Upper lobe of right lung (tissue), 1 donor: ENCODE results near the gene HDAC7. TPM values are rescaled to one million over a fixed set of nuclear protein-coding genes. Genes with fewer than 3 reads are reported as not detected.

Source experiments
- ATAC-seq: fragments of 200-7000 bp; cut with Tn5 transposase; one replicate; pipeline ENCODE4 v1.9.1; 2020; ENCODE audit warnings: mild to moderate bottlenecking, moderate library complexity
- DNase-seq: peaks from one replicate; pipeline ENCODE4 v3.0.0-alpha.2; 2020
- H3K27ac ChIP-seq: fragments of 200-600 bp; one replicate; pipeline ENCODE4 v1.8.0; 2022
- H3K27me3 ChIP-seq: fragments of 200-600 bp; one replicate; pipeline ENCODE4 v1.8.0; 2022; ENCODE audit warnings: mild to moderate bottlenecking
- H3K36me3 ChIP-seq: fragments of 200-600 bp; one replicate; pipeline ENCODE4 v1.8.0; 2022
- H3K4me1 ChIP-seq: fragments of 200-600 bp; one replicate; pipeline ENCODE4 v1.8.0; 2022
- H3K4me3 ChIP-seq: fragments of 200-600 bp; one replicate; pipeline ENCODE4 v1.8.0; 2022; ENCODE audit warnings: mild to moderate bottlenecking
- H3K9me3 ChIP-seq: fragments of 200-600 bp; one replicate; pipeline ENCODE4 v1.8.0; 2022
- CTCF ChIP-seq: fragments of 200-600 bp; IDR thresholded peaks from one replicate; pipeline ENCODE4 v1.8.0; 2022; ENCODE audit warnings: antibody characterized with exemption
- intact Hi-C: fragments of 100-400 bp; cut with DNase I; formaldehyde crosslinking; loops from one replicate; pipeline ENCODE4 v1.11.0; 2022
- total RNA-seq: library from RNA; stranded (reverse); fragmentation: NEBNext Ultra II Directional; extraction: Animal tissue kit (Norgen Biotek cat#: 25700); gene quantifications from one replicate; pipeline ENCODE4 v1.2.1, GENCODE V29; 2021
- donor health status: DM: no; HTN: yes; CAD: no; lungs with severe emphysema.

The HDAC7 gene
- total RNA-seq, 1 donor from 2014 or later, result 135 TPM

GRCh38 chr12:47739297-47739696, 80.4 kb downstream of the HDAC7 start:
- ATAC-seq (no peak), DNase-seq (no peak)
- H3K4me3 ChIP-seq, result no peak overlapping the region
- no peaks in the 10 kb centered on the region for H3K9me3 ChIP-seq
- intact Hi-C loops, result no loop called here
- H3K27ac ChIP-seq, result no peak overlapping the region
- H3K4me1 ChIP-seq, result peaks cover 61% of the 10 kb centered on the region
- TF ChIP-seq CTCF, result no peak
- no peaks in the 10 kb centered on the region for H3K27me3 ChIP-seq
- H3K36me3 ChIP-seq, result no peaks in the 10 kb centered on the region

- intact Hi-C loops, result no loop called here
- Histone ChIP-seq H3K9me3 (no peaks in the 10 kb centered on the region), H3K4me1 (peaks cover 61% of the 10 kb centered on the region)
These were observed 81.6 kb downstream of the HDAC7 start for GRCh38 chr12:47737936-47738594.

GRCh38 chr12:47736877-47737676, 82.6 kb downstream of the HDAC7 start:
- Histone ChIP-seq H3K27ac (peak overlapping the region; percentile 78), H3K27me3 (no peaks in the 10 kb centered on the region), H3K36me3 (no peaks in the 10 kb centered on the region), H3K9me3 (no peaks in the 10 kb centered on the region), H3K4me3 (no peak overlapping the region), H3K4me1 (peaks cover 59% of the 10 kb centered on the region)
- TF ChIP-seq CTCF, result no peak
- intact Hi-C loops, result no loop called here
- ATAC-seq (peak; percentile 86), DNase-seq (peak; percentile 93)

More at GRCh38 chr12:47737936-47738594, 81.6 kb downstream of the HDAC7 start:
- Histone ChIP-seq H3K27me3 (no peaks in the 10 kb centered on the region), H3K27ac (peak overlapping the region; percentile 44), H3K36me3 (no peaks in the 10 kb centered on the region), H3K4me3 (no peak overlapping the region)
- ATAC-seq (no peak), DNase-seq (no peak)
- no peak for TF ChIP-seq CTCF

GRCh38 chr12:47736216-47736615, 83.5 kb downstream of the HDAC7 start:
- no peaks in the 10 kb centered on the region for H3K36me3 ChIP-seq
- DNase-seq, result no peak
- no peaks in the 10 kb centered on the region for H3K27me3 ChIP-seq
- no peak for ATAC-seq
- no peak for TF ChIP-seq CTCF
- no peak overlapping the region for H3K4me3 ChIP-seq
- no peaks in the 10 kb centered on the region for H3K9me3 ChIP-seq
- H3K27ac ChIP-seq, result peak overlapping the region; percentile 78
- intact Hi-C loops, result no loop called here
- H3K4me1 ChIP-seq, result peaks cover 51% of the 10 kb centered on the region

GRCh38 chr12:47735649-47736048, 84.1 kb downstream of the HDAC7 start:
- DNase-seq (no peak), ATAC-seq (no peak)
- H3K4me1 ChIP-seq, result peaks cover 45% of the 10 kb centered on the region
- no peak overlapping the region for H3K4me3 ChIP-seq
- H3K9me3 ChIP-seq, result no peaks in the 10 kb centered on the region
- no peak for TF ChIP-seq CTCF
- peak overlapping the region; percentile 78 for H3K27ac ChIP-seq
- intact Hi-C loops, result no loop called here
- no peaks in the 10 kb centered on the region for H3K27me3 ChIP-seq
- H3K36me3 ChIP-seq, result no peaks in the 10 kb centered on the region
